ENCODE data around the gene YWHAH.
A peak's percentile ranks its signal among the peaks of the same experiment; 100 is the strongest.

The YWHAH gene

DNA sequence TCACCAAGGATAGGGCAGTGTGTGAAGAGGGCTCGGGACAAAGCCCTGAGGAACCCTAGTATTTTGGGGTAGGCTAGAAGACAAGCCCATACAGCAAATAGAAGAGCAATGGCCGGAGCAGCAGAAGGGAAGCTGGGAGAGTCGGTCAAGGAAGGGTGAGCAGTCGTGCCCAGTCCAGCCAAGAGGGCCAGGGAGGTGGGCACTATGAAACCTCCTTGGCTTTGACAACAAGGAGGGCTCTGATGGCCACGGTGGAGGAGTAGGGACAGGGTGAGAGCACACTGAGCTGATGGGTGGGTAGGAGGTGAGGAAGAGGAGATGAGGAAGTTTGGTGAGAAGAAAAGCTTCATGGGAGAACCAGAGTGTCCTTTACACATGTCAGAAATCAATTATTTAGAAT, 2.2 kb upstream of the YWHAH start:
- TF ChIP-seq MYC (IDR thresholded peaks at IDR 0.05; ENCODE audit: low read depth, low read length): no peak
- TF ChIP-seq POLR2A (IDR thresholded peaks at IDR 0.05; ENCODE audit: extremely low read depth, insufficient read length): no peak
- TF ChIP-seq CTCF (IDR thresholded peaks at IDR 0.05; ENCODE audit: low read depth, low read length): no peak
- TF ChIP-seq, protein P1, sequence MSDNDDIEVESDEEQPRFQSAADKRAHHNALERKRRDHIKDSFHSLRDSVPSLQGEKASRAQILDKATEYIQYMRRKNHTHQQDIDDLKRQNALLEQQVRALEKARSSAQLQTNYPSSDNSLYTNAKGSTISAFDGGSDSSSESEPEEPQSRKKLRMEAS (IDR thresholded peaks at IDR 0.05; ENCODE audit: low read depth, low read length): no peak
- no peak for DNase-seq (ENCODE audit: low read depth)
- H3K4me3 ChIP-seq (ENCODE audit: low read depth, low read length): no peak overlapping the region

- no peak for TF ChIP-seq POLR2A (IDR thresholded peaks at IDR 0.05; ENCODE audit: extremely low read depth, insufficient read length)
- TF ChIP-seq, protein P1 (IDR thresholded peaks at IDR 0.05; ENCODE audit: low read depth, low read length): 0 out of 2 replicates have a peak, but pooled peaks have one; percentile 24
- no peak for TF ChIP-seq MYC (IDR thresholded peaks at IDR 0.05; ENCODE audit: low read depth, low read length)
- TF ChIP-seq CTCF (IDR thresholded peaks at IDR 0.05; ENCODE audit: low read depth, low read length): no peak
- no peak for DNase-seq (ENCODE audit: low read depth)
These were observed 943 bp upstream of the YWHAH start for GRCh38 chr22:31943206-31943977.

DNA sequence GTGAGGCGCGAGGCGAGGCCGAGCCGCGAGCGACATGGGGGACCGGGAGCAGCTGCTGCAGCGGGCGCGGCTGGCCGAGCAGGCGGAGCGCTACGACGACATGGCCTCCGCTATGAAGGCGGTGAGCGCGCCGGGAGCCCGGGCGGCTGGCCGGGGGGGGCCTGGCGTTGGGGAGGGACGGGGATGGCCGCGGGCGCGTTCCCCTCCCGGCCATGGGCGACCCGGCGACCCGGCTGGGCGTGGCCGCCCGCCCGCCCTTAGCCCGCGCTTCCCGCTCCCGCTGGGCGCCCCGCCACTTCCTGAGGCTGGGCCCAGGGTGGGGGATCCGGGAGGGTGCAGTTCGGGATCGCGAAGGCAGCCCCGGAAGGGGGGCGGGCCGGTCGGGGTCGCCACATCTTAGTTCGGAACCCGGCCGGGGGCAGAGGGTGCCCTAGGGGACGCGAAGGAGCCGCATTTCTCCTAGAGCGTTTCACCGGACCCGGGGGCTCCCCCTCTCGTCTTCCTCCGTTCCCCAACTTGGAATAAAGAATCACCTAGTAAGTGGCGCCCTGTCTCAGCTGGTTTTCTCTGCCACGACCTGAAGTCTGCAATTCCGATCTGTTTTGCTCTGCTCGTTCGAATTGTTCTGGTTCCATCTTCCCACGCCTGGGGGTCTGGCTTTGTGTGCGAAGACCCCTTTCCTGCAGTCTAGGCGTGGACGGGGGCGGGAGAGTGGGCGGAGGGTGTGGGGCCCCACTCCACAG, 536 bp downstream of the YWHAH start:
- DNase-seq (ENCODE audit: low read depth): peak; percentile 67
- peak overlapping the region; percentile 94 for H3K4me3 ChIP-seq (ENCODE audit: low read depth, low read length)
- TF ChIP-seq, protein P1 (IDR thresholded peaks at IDR 0.05; ENCODE audit: low read depth, low read length): no peak
- TF ChIP-seq POLR2A (IDR thresholded peaks at IDR 0.05; ENCODE audit: extremely low read depth, insufficient read length): no peak
- TF ChIP-seq CTCF (IDR thresholded peaks at IDR 0.05; ENCODE audit: low read depth, low read length): no peak
- no peak for TF ChIP-seq MYC (IDR thresholded peaks at IDR 0.05; ENCODE audit: low read depth, low read length)

More at GRCh38 chr22:31943206-31943977, 943 bp upstream of the YWHAH start:
- H3K4me3 ChIP-seq (ENCODE audit: low read depth, low read length): peak overlapping the region; percentile 50

DNA sequence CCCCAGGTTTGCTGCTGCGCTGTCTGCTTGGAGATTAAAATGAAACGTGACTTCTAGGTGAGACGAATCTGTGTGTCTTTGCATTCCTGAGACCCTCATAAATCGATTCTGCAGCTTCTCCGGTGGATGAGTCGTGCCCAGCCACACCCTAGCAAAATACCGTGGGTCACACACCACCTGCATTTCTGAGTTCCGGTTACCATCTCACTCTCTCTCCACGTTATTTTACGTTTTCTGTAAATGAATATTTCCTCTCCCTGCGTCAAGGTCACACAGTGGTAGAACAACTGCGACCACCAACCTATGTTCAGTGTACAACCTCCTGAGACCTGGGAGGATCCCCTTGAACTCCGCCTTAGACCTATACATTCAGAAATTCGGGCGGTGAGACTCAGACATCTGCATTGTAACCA, 1.1 kb downstream of the YWHAH start:
- TF ChIP-seq CTCF (IDR thresholded peaks at IDR 0.05; ENCODE audit: low read depth, low read length) (no peak), MYC (IDR thresholded peaks at IDR 0.05; ENCODE audit: low read depth, low read length) (no peak), POLR2A (IDR thresholded peaks at IDR 0.05; ENCODE audit: extremely low read depth, insufficient read length) (no peak)
- TF ChIP-seq, protein P1 (IDR thresholded peaks at IDR 0.05; ENCODE audit: low read depth, low read length): no peak
- DNase-seq (ENCODE audit: low read depth): peak; percentile 28
- peak overlapping the region; percentile 94 for H3K4me3 ChIP-seq (ENCODE audit: low read depth, low read length)

DNA sequence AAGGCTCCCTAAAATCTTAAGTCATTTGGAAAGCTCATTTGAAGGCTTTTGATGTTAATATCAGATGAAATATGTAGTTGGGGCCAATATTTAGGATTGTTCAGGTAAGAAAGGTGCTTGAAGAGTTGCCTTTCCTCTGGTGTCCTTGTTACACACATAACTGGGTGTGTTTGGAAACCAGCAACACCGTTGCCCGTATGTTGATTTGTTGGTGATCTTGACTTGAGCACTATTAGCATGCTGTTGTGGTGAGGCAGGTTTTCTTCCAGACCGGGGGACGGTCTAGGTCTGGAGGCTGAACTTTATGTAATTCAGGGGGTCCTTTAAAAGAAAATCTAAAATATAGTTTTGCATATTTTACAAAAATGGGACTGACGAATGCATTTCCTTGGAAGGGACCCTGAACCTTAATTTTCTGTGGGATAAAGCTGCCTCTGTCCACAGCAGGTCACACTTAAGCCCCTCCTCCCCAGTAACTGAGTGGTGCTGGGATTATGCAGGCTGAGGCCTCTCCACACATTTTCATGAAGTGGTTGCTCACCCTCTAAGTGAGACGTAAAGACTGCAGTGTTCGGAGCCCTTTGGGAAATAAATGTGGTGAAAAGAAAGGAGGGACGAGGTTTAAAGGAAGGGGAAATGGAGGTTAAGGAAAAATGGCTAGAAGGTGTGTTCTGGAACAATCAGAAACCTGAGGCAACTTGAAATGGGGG, 1.8 kb downstream of the YWHAH start:
- peak overlapping the region; percentile 94 for H3K4me3 ChIP-seq (ENCODE audit: low read depth, low read length)
- TF ChIP-seq POLR2A (IDR thresholded peaks at IDR 0.05; ENCODE audit: extremely low read depth, insufficient read length) (no peak), CTCF (IDR thresholded peaks at IDR 0.05; ENCODE audit: low read depth, low read length) (no peak), MYC (IDR thresholded peaks at IDR 0.05; ENCODE audit: low read depth, low read length) (no peak)
- TF ChIP-seq, protein P1 (IDR thresholded peaks at IDR 0.05; ENCODE audit: low read depth, low read length): no peak
- peak; percentile 51 for DNase-seq (ENCODE audit: low read depth)
